B cell (primary cell): ENCODE results near the gene ANKS6. TPM values are rescaled to one million over a fixed set of nuclear protein-coding genes. Genes with fewer than 3 reads are reported as not detected.

Source experiments
- ATAC-seq: fragments of 200-7000 bp; cut with Tn5 transposase; one replicate; pipeline ENCODE4 v1.10.0; 2021; ENCODE audit warnings: low read depth, mild to moderate bottlenecking, moderate number of reproducible peaks, moderate library complexity
- CTCF ChIA-PET: fragments of 350-600 bp; sonication (Branson Sonifier 250); formaldehyde crosslinking; loops from one replicate; lab custom pipeline; 2021; ENCODE audit warnings: antibody characterized with exemption, inconsistent platforms; lab: Charles Lee
- POLR2A ChIA-PET: fragments of 350-600 bp; sonication (Branson Sonifier 250); formaldehyde crosslinking; loops from one replicate; lab custom pipeline; 2021; ENCODE audit warnings: antibody characterized with exemption; lab: Charles Lee
- DNase-seq: peaks from one replicate; pipeline ENCODE4 v3.0.0; 2013
- H2AFZ ChIP-seq: 2 replicates; pipeline ENCODE4 v1.6.1; 2012; ENCODE audit warnings: mild to moderate bottlenecking, low read depth, low read length; ENCODE audit not compliant: insufficient read depth, poor library complexity, severe bottlenecking
- H3K27ac ChIP-seq, 2 donors: 1 replicate in 1 of 2; 2 replicates in 1 of 2; pipeline ENCODE4 v1.5.1; 2012 to 2013; ENCODE audit warnings: low read length in 2 of 2, mild to moderate bottlenecking in 2 of 2, moderate library complexity in 1 of 2
- H3K27me3 ChIP-seq, 4 experiments: fragments of 200-600 bp in 1 of 4; sonication (generic) in 1 of 4; replicated peaks in 1 of 4; 1 replicate in 2 of 4; 2 replicates in 2 of 4; pipeline versions ENCODE4 v1.6.1 to v1.7.0; 2013 to 2016; ENCODE audit warnings: low read length in 3 of 4, mild to moderate bottlenecking in 2 of 4, mixed read lengths in 1 of 4, moderate library complexity in 1 of 4; ENCODE audit not compliant: insufficient read depth in 4 of 4, control insufficient read depth in 3 of 4; ENCODE audit errors: control extremely low read depth in 1 of 4
- H3K36me3 ChIP-seq, 2 experiments: replicated peaks in 1 of 2; 1 replicate in 1 of 2; 2 replicates in 1 of 2; pipeline versions ENCODE4 v1.6.1 to v1.7.1; 2013; ENCODE audit warnings: low read length in 1 of 2; ENCODE audit not compliant: insufficient read depth in 2 of 2, control insufficient read depth in 1 of 2; ENCODE audit errors: control extremely low read depth in 1 of 2, extremely low read depth in 1 of 2
- H3K4me1 ChIP-seq, 2 donors: fragments of 200-600 bp in 1 of 2; sonication (generic) in 1 of 2; 1 replicate in 1 of 2; 2 replicates in 1 of 2; pipeline versions ENCODE4 v1.5.1 to v1.6.1; 2013 to 2017; ENCODE audit warnings: low read length in 2 of 2; ENCODE audit not compliant: control insufficient read depth in 2 of 2, insufficient read depth in 2 of 2
- H3K4me2 ChIP-seq: replicated peaks from 2 replicates; pipeline ENCODE3; 2012; ENCODE audit warnings: mild to moderate bottlenecking, low read depth, low read length; ENCODE audit not compliant: poor library complexity, severe bottlenecking
- H3K4me3 ChIP-seq, 5 experiments: fragments of 200-600 bp in 1 of 5; sonication (generic) in 1 of 5; 1 replicate in 3 of 5; 2 replicates in 2 of 5; pipeline versions ENCODE4 v1.5.1 to v1.7.0; 2011 to 2016; ENCODE audit warnings: low read length in 4 of 5, mild to moderate bottlenecking in 4 of 5, low read depth in 2 of 5, control low read depth in 1 of 5, moderate library complexity in 1 of 5; ENCODE audit not compliant: insufficient read depth in 1 of 5; ENCODE audit errors: control extremely low read depth in 1 of 5, extremely low read depth in 1 of 5
- H3K79me2 ChIP-seq: fragments of 200-600 bp; sonication (generic); one replicate; pipeline ENCODE4 v1.6.0; 2016; ENCODE audit warnings: low read length; ENCODE audit not compliant: control insufficient read depth, insufficient read depth
- H3K9ac ChIP-seq: fragments of 200-600 bp; sonication (generic); 2 replicates; pipeline ENCODE4 v1.6.1; 2017; ENCODE audit warnings: mild to moderate bottlenecking, low read length, moderate library complexity
- H3K9me3 ChIP-seq, 3 donors: one replicate each; pipeline versions ENCODE4 v1.6.1 to v1.7.1; 2013; ENCODE audit warnings: low read length in 2 of 3; ENCODE audit not compliant: control insufficient read depth in 2 of 3, insufficient read depth in 1 of 3; ENCODE audit errors: control extremely low read depth in 1 of 3
- H4K20me1 ChIP-seq: 2 replicates; pipeline ENCODE4 v1.6.0; 2012; ENCODE audit warnings: mild to moderate bottlenecking, low read length; ENCODE audit not compliant: insufficient read depth, control insufficient read depth, poor library complexity, severe bottlenecking
- H3K27ac Mint-ChIP-seq: one replicate; pipeline ENCODE4 v1.8.0; 2021; ENCODE audit warnings: mixed read lengths
- H3K27me3 Mint-ChIP-seq: one replicate; pipeline ENCODE4 v1.8.0; 2021; ENCODE audit warnings: mixed read lengths
- H3K4me1 Mint-ChIP-seq: one replicate; pipeline ENCODE4 v1.8.0; 2021; ENCODE audit warnings: mixed read lengths
- H3K4me3 Mint-ChIP-seq: one replicate; pipeline ENCODE4 v1.8.0; 2021; ENCODE audit warnings: mixed read lengths
- H3K9me3 Mint-ChIP-seq: one replicate; pipeline ENCODE4 v1.8.0; 2022; ENCODE audit warnings: mixed read lengths; ENCODE audit not compliant: insufficient read depth
- EZH2 ChIP-seq: IDR thresholded peaks from 2 replicates; pipeline ENCODE4 v1.6.1; 2012; ENCODE audit warnings: borderline replicate concordance, low read depth, mild to moderate bottlenecking, moderate library complexity, low read length; ENCODE audit not compliant: insufficient read depth, poor library complexity, severe bottlenecking
- WGBS: methylation state at CpG from one replicate; pipeline ENCODE4 v1.1.5; 2013; ENCODE audit warnings: missing lambda C conversion rate; ENCODE audit not compliant: insufficient coverage; 5-methylcytosine and 5-hydroxymethylcytosine counted together
- intact Hi-C: fragments of 100-400 bp; cut with micrococcal nuclease; formaldehyde crosslinking; loops from one replicate; pipeline ENCODE4 v1.10.0; 2022
- polyA plus RNA-seq: library from polyadenylated mRNA; depleted of rRNA; stranded (reverse); fragments of >200 nt; gene quantifications from 2 replicates; pipeline ENCODE4 v1.2.3, GENCODE V29; 2012
- total RNA-seq, 2 donors: library from RNA; stranded (reverse); fragments of 120-200 nt in 1 of 2; gene quantifications; 1 replicate in 1 of 2; 2 replicates in 1 of 2; pipeline versions ENCODE4 v1.2.3 to v1.2.4, GENCODE V29; 2013 to 2022
- TF ChIP-seq, protein P1 (sequence below): fragments of 200-600 bp; IDR thresholded peaks from one replicate; pipeline ENCODE4 v1.8.0; 2022; ENCODE audit warnings: antibody characterized with exemption, mild to moderate bottlenecking

The ANKS6 gene
- total and polyA plus RNA-seq, 2 donors (not counting 1 experiment from before 2014, with no cell fraction given): 11.4 to 16.1 TPM

DNA sequence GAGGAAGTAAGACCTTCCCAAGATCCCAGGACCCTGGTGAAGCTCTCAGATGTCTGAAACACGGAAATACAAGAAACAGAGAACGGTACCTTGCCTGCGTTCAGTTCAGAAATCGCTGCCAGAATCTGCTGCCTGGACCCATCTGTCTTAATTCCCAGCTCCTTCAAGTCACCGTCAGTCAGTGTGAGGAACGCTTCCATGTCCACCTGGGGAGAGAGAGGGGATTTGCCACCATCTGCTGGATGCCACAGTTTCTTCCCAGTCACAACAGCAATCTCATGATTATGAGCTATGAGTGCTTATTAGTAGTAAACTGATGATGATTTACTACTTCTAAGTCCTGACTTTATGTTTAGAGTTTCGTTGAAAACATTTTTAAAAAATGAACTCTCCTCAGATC, 50.9 kb downstream of the ANKS6 start:
- Histone ChIP-seq H3K4me2 (no peak overlapping the region), H3K9ac (no peak overlapping the region), H3K36me3 (peaks cover 0 to 9% of the 10 kb centered on the region in 2 experiments), H3K27me3 (no peaks in the 10 kb centered on the region), H3K9me3 (no peaks in the 10 kb centered on the region), H3K4me3 (no peak overlapping the region), H3K4me1 (no peaks in the 10 kb centered on the region), H4K20me1 (no peaks in the 10 kb centered on the region), H3K27ac (no peak overlapping the region), H2AFZ (no peak overlapping the region), H3K79me2 (no peaks in the 10 kb centered on the region)
- H3K9me3 Mint-ChIP-seq: no peaks in the 10 kb centered on the region
- ATAC-seq: no peak
- no peaks in the 10 kb centered on the region for H3K27me3 Mint-ChIP-seq
- ChIA-PET CTCF (no interaction called here), POLR2A (no interaction called here)
- TF ChIP-seq, protein P1, sequence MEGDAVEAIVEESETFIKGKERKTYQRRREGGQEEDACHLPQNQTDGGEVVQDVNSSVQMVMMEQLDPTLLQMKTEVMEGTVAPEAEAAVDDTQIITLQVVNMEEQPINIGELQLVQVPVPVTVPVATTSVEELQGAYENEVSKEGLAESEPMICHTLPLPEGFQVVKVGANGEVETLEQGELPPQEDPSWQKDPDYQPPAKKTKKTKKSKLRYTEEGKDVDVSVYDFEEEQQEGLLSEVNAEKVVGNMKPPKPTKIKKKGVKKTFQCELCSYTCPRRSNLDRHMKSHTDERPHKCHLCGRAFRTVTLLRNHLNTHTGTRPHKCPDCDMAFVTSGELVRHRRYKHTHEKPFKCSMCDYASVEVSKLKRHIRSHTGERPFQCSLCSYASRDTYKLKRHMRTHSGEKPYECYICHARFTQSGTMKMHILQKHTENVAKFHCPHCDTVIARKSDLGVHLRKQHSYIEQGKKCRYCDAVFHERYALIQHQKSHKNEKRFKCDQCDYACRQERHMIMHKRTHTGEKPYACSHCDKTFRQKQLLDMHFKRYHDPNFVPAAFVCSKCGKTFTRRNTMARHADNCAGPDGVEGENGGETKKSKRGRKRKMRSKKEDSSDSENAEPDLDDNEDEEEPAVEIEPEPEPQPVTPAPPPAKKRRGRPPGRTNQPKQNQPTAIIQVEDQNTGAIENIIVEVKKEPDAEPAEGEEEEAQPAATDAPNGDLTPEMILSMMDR: no peak
- TF ChIP-seq EZH2: no peak
- H3K27ac Mint-ChIP-seq: no peak overlapping the region
- H3K4me3 Mint-ChIP-seq: no peak overlapping the region
- intact Hi-C loops: no loop called here
- no CpG with 5 or more reads among the region's 7 CpGs for WGBS
- no peak for DNase-seq
- no peaks in the 10 kb centered on the region for H3K4me1 Mint-ChIP-seq

DNA sequence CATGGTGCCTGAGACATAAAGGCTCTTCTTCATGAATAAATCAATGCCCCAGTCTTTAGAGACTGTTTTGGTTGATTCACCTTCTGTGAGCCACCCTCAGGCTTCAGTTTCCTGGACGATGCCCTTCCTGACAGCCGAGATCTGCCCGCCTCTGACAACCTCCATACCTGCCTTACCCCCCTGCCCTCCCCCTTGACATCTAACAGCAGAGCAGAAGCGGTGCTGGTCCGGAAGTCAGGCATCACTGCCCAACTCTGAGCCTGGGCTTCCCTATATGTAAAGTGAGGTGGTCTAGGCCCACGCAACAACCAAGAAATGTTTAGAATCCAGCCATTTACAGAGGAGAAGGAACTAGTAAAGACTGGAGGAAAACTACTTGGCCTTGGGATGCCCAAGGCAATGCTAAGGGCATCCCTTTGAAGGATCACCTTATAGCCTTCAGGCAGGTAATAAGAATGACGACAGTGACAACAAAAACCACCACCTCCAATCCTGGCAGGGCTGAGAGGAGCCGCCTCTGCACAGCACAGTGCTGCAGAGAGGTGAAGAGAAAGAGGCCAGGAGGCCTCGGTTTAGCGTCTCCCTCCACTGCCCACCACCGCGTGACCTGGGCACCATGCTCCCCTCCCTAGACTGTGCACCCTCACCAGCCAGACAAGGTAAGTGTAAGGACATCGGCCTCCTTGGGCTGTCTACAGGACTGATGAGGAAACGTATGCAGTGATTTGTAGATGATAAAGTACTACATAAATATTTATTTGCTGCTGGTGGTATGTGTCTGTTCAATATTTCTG, 52.3 kb downstream of the ANKS6 start:
- Histone ChIP-seq H3K4me3 (no peak overlapping the region), H4K20me1 (no peaks in the 10 kb centered on the region), H3K79me2 (no peaks in the 10 kb centered on the region), H2AFZ (no peak overlapping the region), H3K9me3 (peaks cover 0 to 8% (median 0%) of the 10 kb centered on the region in 3 donors), H3K27ac (no peak overlapping the region), H3K27me3 (no peaks in the 10 kb centered on the region), H3K4me2 (no peak overlapping the region), H3K36me3 (peaks cover 0 to 9% of the 10 kb centered on the region in 2 experiments), H3K4me1 (no peaks in the 10 kb centered on the region), H3K9ac (no peak overlapping the region)
- Mint-ChIP-seq H3K4me1 (no peaks in the 10 kb centered on the region), H3K27ac (no peak overlapping the region), H3K9me3 (peaks cover 2% of the 10 kb centered on the region), H3K27me3 (no peaks in the 10 kb centered on the region), H3K4me3 (no peak overlapping the region)
- CTCF ChIA-PET: no interaction called here
- intact Hi-C loops: no loop called here
- TF ChIP-seq EZH2: no peak
- TF ChIP-seq, protein P1: no peak
- ATAC-seq (no peak), DNase-seq (peak; percentile 16)
- POLR2A ChIA-PET: no interaction called here
- WGBS: 100% methylated on average over 5 of the region's 14 CpGs
